ENCODE measurements around the gene SARNP.

- TF ChIP-seq EZH2 (IDR thresholded peaks at IDR 0.05; ENCODE audit: borderline replicate concordance, low read length) (no peak), CTCF (IDR thresholded peaks at IDR 0.05; ENCODE audit: low read length) (peak; percentile 30; the same call in 1 of the 2 replicates)
These were observed 3.2 kb upstream of the SARNP start for GRCh38 chr12:55820679-55821078.
